Measurements from ENCODE around the gene TOPBP1.

Gene TOPBP1

DNA sequence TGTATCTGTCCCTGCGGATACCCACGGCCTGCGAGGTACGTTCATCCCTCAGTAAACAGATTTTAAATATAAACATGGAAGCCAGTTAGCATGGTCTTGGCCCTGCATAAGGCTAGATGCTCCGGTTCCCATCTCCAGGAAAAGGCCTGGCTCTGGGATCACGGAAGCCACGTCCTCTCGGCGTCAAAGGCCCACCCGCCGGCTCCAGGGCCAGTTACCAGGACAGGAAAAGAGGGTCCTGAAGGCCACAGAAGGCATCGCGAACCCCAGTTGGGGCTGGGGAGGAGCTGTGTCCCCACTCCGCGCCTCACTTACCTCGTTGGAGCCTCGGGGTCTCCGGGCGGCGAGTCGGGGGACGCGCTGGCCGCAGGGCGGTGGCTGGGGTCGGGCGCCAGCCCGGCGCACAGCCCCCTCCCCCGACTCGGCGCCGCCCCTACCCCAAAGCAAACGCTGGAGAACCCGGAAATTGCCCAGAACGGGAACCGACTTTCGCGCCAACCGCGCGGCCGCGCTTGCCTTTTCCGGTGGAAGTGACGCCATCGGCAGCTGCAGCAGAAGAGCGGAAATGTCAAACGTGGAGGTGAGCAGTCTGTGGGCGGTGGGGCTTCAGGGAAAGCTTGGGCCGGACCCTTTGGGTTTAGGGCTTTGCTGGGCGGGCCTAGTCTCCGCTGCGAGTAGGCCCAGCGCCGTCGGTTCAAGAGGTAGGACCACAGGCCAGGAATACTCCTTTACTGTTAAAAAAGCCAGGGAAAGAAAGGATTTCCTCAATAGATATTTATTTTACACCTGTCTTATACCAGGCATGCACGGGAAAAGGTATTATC lies at the start of gene TOPBP1:
Gene TOPBP1 (minus strand): TSS at position 488 of the 824 bp plus-strand sequence. CDS start 814 bp downstream, outside the sequence.
- H3K4me3 ChIP-seq (ENCODE audit: low read depth, low read length): peak within 1 kb of the TSS; percentile 93
- in situ Hi-C loops (cut with HindIII; ENCODE audit: low sequenced_read_pairs): no loop called here
- DNase-seq (ENCODE audit: low read depth, low spot score): peak; percentile 64
- TF ChIP-seq CTCF (IDR thresholded peaks at IDR 0.05; ENCODE audit: low read depth, low read length): no peak

DNA sequence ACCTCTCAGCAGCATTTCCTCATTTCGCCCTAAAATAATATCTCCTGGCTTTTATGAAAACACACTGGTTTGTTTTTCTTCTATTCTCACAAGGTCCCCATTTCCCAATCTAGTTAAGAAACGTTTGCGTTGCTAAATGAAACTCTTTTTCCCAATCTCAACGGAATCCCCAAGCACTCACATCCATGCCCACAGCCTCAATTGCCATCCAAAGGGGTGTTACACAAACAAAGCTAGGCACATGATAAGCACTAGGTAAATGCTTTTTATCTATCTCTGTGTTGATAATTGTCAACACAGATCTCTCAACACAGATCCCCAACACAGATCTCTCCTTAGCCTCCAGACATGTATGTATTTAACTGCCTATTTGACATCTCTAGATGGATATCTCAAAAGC lies 49.3 kb upstream of the TOPBP1 start:
- in situ Hi-C loops (cut with HindIII; ENCODE audit: low sequenced_read_pairs): no loop called here
- no peak for TF ChIP-seq CTCF (IDR thresholded peaks at IDR 0.05; ENCODE audit: low read depth, low read length)
- DNase-seq (ENCODE audit: low read depth, low spot score): no peak
- H3K4me3 ChIP-seq (ENCODE audit: low read depth, low read length): no peak overlapping the region

- no peak overlapping the region for H3K4me3 ChIP-seq (ENCODE audit: low read depth, low read length)
- in situ Hi-C loops (cut with HindIII; ENCODE audit: low sequenced_read_pairs): no loop called here
- no peak for DNase-seq (ENCODE audit: low read depth, low spot score)
- TF ChIP-seq CTCF (IDR thresholded peaks at IDR 0.05; ENCODE audit: low read depth, low read length): no peak
Observed at GRCh38 chr3:133709139-133709750, 47.5 kb upstream of the TOPBP1 start.

GRCh38 chr3:133706033-133706432 lies 44.3 kb upstream of the TOPBP1 start:
- in situ Hi-C loops (cut with HindIII; ENCODE audit: low sequenced_read_pairs): no loop called here
- H3K4me3 ChIP-seq (ENCODE audit: low read depth, low read length): no peak overlapping the region
- no peak for TF ChIP-seq CTCF (IDR thresholded peaks at IDR 0.05; ENCODE audit: low read depth, low read length)
- no peak for DNase-seq (ENCODE audit: low read depth, low spot score)

DNA sequence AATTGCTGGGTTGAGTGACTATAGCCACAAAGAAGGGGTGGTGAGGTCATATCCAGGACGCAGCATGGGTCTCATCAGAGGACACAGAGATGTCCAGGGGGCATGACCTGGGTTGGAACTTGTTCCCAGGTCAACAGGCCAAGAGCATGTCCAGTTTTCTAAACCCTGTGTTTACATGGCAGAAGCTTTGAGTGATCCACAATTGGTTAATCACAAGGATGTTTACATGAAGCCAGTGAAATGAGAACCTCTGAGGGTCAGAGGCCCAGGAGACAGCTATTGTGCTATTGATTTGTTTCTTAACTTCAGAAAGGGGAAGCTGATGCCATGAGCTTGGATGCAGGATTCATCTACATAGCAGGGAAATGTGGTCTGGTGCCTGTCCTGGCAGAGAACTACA lies 42.2 kb upstream of the TOPBP1 start:
- TF ChIP-seq CTCF (IDR thresholded peaks at IDR 0.05; ENCODE audit: low read depth, low read length): no peak
- no peak overlapping the region for H3K4me3 ChIP-seq (ENCODE audit: low read depth, low read length)
- in situ Hi-C loops (cut with HindIII; ENCODE audit: low sequenced_read_pairs): no loop called here
- DNase-seq (ENCODE audit: low read depth, low spot score): no peak

GRCh38 chr3:133701435-133702358 lies 40.0 kb upstream of the TOPBP1 start:
- DNase-seq (ENCODE audit: low read depth, low spot score): no peak
- TF ChIP-seq CTCF (IDR thresholded peaks at IDR 0.05; ENCODE audit: low read depth, low read length): no peak

More at GRCh38 chr3:133701435-133702358, 40.0 kb upstream of the TOPBP1 start:
- in situ Hi-C loops (cut with HindIII; ENCODE audit: low sequenced_read_pairs): no loop called here
- no peak overlapping the region for H3K4me3 ChIP-seq (ENCODE audit: low read depth, low read length)

Data from astrocyte of the spinal cord (primary cell).